ENCODE measurements around the gene MRPL37.
"Not testable (repeated sequence)": the region's sequence is repeated elsewhere in the genome, so short reads cannot be mapped to it uniquely, and the experiment has no call there.

The MRPL37 gene

DNA sequence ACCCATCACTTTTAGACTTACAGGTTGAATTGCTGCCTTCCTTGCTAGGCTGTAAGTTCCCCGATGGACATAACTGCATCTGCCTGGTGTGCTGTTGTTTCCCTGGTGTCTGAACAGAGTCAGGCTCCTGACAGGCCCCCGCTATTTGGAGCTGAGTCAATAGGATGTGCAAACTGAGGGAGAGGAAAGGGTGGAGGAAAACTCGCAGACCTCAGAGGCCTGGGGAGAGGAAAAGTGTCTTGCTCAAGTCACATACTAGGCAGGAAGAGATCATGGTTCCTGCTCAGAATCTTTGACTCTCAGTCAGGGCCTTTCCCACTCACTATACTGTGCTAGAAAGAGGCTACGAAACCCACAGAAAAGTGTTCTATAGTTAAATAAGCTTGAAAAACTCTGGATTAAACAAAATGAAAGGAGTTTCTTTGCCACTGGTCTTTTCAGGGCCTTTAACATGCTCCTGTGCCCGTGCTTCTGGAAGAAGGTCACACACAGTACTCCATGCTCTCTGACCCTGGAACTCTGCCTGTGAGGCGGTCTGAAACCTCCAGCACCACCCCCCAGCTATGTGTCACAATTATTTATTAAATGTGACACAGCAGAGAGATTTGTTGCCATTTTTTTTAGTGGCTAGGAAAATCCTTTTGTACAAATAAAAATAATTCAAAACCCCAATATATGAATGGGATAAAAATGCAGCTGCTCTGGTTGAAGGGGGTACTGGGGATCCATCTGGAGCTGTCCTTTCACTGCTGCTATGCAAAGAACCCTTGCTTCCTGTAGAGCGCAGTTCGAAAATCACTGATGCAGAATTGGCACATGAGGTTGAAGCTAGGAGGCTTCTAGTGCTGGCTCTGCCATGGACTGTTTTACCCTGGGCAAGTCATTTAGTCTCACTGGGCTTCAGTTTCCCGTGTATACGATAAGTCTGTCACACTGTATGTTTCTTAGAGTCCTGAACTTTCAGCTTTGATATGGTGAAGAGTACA is 27.1 kb upstream of the MRPL37 start:
- DNase-seq = no peak

DNA sequence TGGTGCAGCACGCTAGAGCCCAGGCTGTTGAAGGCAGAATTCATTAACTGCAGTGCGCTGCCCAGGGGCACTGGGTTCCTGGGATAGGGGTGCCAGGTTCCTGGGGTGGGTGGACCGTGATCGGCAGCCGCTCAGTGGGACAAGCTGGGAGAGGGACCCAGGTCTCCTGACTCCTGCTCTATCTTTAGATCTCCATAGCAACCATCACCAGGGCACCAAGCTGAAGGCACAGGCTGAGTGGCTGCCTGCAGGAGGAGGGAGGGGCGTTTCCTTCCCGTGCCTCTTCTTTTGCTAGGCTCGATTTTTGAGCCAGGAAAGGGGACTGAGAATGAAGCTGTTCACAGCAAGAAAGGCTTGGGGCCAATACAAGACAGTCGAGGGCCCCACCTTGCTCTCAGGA is 26.3 kb upstream of the MRPL37 start:
- DNase-seq = no peak

DNA sequence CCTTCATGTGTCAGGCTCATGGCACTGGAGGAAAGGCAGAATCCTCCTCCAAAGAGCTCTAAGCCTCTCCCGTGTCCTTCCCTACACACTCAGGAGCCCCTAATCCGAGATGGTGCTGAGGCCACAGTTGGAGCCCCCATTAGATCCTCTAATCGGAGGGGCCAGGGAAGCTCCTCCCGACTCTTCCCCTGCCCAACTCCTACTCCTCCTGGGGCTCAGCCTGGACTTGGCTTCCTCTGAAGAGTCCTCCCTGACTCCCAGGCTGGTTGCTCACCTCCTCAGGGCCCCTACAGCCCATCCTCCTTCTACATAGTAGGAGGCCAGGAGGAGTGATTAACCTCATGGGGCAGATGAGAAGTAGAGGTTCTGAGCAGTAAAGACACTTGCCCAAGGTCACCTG is 25.9 kb upstream of the MRPL37 start:
- DNase-seq = no peak

DNA sequence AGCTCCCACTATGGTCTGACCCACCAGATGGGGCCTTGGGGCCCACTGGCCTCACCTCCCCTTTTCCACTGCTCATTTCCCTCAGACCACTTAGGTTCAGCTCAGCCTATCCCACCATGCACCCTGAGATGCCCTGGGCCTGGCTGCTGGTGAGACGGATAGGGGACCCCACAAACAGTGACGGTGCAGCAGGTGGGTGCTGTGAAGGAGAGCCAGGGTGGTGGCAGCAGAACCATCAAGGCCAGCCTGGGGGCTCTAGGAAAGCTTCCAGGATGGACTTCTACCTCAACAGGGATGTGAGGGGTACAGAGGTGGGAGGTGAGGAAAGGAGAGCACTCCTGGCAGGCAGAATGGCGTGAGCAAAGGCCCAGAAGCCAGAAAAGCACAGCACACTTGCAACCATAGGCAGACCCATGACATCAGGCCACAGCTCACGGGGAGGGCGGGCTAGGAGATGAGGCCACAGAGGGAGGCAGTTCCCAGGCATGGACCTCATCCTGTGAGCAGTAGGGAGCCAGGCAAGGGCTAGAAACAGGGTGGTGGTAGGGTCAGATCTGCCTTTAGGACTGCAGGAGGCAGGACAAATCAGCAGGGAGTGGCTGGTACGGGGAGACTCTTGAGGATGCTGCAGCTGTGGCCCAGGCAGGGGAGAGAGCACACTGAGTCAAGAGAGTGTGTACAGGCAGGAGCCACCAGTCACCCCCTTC is 23.2 kb upstream of the MRPL37 start:
- no peak for DNase-seq

DNA sequence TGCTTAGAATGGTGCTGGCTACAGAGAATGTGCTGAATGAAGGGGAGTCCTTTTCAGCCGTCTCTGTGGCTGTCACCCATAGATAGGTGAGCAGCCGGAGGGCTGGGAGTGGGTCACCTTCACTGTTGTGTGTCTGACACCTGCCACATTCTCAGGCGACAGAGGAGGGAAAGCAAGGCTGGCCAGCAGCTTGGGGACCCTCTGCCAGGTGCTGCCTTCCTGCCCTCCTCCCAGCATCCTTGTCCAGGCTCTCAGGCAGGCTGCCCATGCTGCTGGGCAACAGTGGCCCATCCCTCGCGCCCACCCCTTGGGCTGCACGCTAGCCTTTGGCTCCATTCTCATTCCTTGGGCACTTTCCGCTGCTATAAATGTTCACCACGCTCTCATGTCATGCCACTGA is 22.2 kb upstream of the MRPL37 start:
- DNase-seq = no peak

DNA sequence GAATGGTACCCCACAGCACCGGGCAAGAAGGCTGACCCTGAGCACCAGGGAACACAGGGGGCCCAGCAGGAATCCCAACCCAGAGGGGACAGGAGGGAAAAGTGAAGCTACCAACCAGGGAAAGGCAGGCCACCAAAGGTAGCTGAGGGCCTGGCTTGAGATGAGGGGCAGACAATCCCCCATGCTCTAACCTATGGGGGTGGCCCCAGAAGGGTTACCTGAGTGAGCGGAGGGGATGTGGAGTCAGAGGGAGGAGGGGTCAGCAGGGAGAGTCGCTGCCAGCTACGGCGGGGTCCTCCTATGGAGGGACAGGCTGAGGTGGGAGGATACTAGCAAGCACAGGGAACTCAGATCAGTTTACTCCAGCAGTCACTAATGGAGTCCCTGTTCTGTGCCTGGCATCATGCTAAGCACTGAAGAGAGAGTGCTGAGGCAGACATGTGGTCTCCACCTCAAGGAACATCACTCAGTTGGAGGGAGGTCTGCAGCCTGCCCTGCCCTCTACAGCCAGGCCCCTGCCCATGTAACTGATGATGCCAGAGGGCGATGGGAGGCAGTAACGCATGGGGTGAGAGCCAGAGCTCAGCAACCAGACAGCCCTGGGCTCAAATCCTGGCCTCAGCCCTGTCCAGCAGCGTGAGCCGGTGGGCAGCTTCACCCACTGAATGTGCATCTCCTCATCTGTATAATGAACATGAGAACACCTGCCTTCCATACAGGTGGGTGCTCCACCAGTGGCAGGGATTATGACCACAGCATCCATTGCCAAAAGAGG is 21.5 kb upstream of the MRPL37 start:
- no peak for DNase-seq

DNA sequence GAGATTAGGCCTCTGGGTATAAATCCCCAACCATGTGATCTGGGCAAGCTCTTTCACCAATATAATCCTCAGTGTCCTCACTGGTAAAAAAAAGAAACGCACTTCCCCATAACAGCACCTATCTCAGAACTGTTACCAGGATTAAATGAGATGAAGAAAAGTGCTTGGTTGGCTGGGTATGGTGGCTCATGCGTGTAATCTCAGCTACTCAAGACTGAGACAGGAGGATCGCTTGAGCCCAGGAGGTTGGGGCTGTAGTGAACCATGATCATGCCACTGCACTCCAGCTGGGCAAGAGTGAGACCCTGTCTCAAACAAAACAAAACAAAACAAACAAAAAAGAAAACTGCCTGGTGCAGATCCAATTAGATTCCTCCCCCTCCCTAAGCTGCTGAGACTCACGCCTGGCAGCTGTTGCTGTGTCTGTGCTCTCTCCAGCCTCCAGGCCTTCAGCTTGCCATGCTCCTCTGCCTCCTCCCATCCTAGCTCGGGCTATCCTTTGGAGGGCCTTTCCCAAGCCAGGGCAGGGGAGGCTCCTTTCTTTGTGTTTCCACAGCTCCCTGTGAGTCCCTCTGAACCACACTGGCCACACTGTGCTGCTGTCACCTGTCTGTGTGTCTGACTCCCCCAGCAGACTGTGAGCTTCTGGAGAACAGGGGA is 19.1 kb upstream of the MRPL37 start:
- DNase-seq = no peak

DNA sequence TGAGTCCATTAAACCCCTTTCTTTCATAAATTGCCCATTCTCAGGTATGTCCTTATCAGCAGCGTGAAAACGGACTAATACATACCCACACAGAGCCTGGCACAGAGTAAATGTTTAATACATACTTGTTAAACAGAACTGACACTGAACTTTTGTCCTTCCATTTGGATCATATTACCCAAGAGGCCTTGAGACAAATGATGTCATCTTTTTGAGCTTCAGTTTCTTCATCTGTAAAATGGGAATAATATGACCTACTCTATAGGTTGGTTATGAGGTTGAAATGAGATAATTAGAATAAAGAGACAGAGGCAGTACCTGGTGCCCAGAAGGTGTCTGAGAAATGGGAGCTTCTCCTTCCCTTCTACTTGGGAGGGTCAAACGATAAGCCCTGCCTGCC is 13.9 kb upstream of the MRPL37 start:
- no peak for DNase-seq

DNA sequence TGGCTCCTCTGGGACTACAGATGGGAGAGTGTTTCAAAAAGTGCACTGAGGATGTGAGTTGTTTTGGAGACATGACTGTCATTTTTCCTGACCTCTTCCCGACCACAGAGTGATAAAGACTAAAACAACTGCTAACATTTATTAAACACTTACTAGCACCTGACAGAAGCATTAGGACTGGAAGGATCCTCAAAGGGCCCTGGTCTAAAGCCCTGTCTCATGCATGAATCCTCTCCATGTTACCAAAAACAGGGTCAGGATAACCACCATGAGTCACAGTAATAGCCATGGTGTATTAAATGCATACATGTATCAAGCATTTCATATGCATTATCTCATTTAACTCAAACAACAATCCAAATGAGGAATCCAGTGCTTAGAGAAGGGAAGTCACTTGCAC is 11.7 kb upstream of the MRPL37 start:
- DNase-seq = no peak

DNA sequence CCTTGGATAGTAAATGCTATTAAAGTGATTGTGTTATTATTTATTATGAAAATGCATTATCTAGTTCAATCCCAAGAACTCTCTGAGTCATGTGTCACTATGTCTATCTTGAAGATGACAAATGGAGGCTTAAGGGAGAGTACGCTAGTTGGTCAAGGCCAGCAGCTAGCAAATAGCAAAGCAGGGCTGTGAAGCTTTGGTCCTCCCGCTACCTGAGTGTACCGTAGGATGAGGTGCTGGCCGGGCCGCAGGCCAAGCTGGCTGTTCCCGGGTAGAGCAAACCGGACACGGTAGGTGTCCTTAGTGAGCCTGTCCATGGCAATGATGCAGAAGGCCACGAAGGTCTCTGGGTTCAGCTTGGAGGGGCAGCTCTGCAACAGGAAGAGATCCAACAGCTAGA is 9.4 kb upstream of the MRPL37 start:
- DNase-seq = no peak

DNA sequence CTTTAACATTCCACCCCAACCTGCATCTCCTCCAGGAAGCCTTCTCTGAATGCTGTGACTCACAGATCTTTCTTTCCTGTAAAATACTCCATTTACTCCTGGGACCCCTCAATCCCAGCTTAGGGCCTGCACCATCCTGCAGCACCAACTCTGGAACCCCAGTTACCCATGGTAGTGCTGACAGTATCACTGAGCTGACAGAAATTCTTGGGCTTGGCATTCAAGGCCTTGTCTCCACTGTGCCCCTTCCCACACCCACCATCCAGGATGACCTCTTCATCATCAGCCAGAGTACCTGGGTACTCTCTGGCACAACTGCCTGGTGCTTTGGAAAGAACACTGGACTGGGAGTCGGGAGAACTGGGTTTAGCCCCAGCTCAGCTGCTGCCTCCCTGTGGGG is 8.4 kb upstream of the MRPL37 start:
- no peak for DNase-seq

DNA sequence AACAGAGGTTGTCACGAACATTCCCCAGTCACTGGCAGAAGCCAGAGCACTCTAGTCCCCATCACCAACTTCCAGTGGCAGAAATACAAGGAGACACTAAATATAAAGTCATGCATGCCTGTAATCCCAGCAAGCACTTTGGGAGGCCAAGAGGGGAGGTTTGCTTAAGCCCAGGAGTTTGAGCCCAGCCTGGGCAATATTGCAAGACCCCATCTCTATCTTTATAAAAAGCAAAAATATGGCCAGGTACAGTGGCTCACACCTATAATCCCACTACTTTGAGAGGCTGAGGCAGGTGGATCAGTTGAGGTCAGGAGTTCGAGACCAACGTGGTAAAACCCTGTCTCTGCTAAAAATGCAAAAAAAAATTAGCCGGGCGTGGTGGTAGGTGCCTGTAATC is 6.5 kb upstream of the MRPL37 start:
- no peak for DNase-seq

DNA sequence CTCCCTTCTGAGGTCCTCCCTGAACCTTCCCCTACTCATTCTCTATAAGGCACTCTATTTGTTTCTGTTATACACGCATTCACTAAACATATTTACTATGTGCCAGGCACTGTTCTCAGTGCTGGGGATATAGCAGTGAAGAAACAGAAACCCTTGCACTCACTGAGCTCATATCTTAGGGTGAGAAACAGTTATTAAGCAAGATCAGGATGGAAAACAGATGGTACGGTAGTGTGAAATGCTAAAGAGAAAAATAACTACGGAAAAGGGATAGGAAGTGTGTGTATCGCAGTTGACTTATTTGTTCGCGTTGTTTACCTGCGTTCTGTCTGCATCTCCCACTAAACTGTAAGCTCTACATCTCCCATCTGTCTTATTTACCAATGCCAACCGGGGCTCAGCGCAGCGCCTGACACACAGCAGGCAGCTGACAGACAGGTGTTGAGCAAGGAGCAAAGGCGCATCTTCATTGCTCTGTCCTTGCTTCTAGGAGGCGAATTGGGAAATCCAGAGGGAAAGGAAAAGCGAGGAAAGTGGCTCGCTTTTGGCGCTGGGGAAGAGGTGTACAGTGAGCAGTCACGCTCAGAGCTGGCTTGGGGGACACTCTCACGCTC is 709 bp upstream of the MRPL37 start:
- no peak for DNase-seq

DNA sequence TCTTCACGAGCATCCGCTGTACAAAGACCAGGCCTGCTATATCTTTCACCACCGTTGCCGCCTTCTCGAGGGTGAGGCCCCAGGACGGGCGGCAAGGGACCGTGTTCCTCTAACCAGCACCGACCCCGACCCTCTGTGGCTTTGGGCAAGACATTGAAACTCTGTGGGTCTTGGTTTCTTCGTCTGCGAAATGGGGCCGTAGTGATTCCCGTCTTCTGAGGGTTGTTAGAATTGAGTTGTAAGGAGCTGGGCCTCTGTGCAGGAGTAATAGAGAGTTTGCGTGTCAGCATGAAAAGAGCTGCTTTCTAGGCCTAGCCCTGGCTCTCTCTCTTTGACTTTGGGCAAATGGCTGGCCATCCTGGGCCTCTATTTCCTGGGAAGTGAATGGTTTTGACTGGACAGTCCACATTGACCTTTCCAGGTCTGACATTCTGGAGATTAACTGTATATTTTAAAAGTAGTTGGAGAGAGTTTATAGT is 591 bp downstream of the MRPL37 start:
- no peak for DNase-seq

DNA sequence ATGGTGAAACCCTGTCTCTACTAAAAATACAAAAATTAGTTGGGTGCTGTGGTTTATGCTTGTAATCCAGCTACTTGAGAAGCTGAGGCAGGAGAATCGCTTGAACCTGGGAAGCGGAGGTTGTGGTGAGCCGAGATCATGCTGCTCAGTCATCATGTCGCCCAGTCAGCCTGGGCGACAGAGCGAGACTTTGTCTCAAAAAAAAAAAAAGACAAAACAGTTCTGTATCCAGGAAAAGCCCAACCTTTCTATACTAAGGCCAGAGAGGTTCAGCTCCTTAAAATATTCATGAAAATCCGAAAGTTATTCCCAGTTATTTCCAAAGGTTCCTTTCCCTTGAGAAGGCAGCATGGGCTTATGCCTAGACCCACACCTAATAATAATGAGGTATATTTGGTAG is 4.2 kb downstream of the MRPL37 start:
- DNase-seq = no peak

DNA sequence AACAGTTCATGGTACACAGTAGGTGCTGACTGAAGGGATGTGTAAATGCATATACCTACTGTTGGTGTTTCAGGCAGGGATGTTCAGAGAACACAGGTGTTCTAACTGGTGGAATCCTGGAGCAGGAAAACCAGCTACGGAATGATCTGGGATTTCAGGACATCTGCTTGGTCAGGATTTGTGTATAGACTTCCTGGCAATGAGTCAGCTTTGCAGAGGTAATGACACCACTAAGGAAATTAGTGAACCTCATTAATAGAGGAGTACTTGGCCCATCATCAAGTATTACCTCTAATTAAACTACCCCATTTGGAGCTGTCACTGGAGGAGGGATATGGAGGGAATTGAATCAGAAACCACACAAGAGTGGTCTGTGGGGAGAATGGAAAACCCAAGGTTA is 7.3 kb downstream of the MRPL37 start:
- DNase-seq = no peak

DNA sequence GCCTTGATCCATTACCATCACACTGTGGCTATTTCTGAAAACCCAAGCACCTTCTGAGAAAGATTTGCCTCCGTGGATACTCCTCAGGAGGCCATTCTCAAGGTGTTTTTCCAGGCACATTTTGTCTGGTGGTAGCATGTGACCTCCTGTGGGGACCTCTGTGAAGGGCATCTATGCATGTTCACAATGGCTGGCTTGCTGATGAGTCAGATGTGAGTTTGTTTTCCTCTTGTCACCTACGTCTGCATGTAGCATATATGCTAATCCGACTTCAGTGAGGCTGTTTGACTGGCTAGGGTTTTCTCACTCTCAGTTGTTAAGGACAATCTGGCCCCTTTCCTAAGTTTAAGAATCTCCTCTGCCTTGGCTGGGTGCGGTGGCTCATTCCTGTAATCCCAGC is 7.9 kb downstream of the MRPL37 start:
- DNase-seq = not testable (repeated sequence)

DNA sequence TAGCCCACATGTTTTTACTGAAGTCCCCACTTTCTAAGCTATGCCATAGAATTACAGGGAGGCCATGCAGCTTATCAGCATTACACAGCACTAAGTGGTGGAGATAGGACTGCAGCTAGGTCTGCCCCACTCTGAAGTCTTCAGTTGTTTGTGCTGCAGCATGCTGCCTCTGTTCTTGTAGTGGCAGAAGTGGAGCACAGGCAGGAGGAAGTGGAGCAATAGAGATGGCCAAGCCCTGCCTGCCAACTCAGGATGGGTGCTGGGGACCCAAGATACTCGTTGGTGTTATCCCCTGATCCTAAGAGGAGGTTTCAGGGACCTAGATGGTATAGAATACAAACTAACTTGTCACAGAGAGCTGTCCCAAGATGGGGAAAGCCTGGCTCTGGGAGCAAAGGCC is 12.9 kb downstream of the MRPL37 start:
- no peak for DNase-seq

DNA sequence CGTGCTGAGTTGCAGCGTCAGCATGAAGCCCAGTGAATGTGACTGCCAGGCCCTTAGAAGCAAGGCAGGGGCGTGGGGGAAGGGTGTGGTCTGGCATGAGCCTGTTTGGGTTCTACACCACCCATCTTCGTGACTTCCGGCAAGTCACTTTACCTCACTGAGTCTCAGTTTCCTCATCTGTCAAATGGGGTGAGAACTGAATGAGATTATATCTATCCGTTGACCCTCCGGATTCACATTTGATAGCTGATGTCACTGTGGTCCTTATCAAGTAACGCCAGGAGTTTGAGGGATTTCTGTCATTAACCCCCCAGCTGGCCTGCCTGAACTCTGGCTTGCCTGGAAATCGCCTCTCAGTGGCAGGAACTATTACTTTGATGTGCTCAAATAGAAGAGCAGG is 15.6 kb downstream of the MRPL37 start:
- DNase-seq = no peak

DNA sequence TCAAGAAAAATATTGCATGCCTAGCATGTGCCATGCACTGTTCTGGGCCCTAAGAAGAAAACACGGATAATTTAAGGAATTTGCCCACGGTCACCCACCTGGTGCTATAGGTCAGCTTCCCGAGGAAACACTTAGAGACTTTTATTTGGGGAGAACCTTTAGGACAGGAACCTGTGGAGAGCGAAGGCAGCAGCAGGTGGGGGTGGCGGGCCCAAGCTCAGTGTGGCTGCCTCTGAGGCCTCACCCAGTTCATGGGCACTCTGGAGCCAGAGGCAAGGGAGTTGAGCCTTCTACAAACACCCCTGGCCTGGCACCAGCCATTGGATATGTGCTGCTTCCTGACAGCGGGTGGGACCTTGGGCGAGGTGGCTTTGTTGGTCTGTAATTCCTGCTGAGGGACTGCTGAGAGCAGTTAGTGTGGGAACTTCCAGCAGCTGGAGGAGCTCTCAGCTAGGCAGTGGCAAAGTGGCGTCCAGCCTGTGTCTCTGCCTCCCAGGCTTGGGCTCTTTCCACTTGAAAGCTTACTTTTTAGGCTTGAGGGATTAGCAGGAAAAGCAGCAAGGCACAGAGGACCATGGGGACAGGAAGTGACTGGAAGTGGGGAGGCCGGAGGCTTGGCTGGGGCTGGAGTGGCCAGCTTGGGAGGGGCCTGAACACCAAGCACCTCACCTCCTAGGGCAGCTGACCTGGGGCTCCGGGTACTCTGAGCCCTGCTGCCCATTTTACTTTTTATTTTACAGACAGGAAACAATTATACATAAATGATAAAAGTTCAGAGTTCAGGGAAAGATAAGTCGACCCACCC is 19.1 kb downstream of the MRPL37 start:
- no peak for DNase-seq

DNA sequence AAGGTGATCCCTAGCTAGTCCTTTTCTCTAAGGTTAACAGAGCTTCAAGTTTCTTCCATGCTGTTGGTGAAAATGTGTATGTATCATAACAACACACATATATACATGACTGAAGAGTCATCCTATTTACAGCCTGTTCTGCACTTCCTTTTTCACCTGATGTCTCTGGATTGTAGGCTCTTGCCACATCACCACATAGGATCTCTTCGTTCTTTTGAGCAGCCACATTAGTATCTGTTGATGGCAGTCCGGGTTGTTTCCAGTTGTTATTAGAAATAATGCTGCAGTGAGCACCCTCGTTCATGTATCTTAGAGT is 19.7 kb downstream of the MRPL37 start:
- DNase-seq = no peak
